T-helper 2 cell treated with Interferon-gamma antibody and Interleukin-4, amounts not matched to agents 100 ng/mL and 5 ng/mL, for 36 hours (primary cell): Measurements from ENCODE around the gene TRABD2B. TPM values are rescaled to one million over a fixed set of nuclear protein-coding genes. Genes with fewer than 3 reads are reported as not detected.

Experiments used
- intact Hi-C: fragments of 100-400 bp; cut with micrococcal nuclease; formaldehyde crosslinking; loops from one replicate; pipeline ENCODE4 v1.15.1; 2023
- total RNA-seq: library from RNA; stranded (reverse); gene quantifications from 2 replicates; pipeline ENCODE4 v1.2.3, GENCODE V29; 2022

The TRABD2B gene
- total RNA-seq, 1 donor from 2014 or later = not detected

DNA sequence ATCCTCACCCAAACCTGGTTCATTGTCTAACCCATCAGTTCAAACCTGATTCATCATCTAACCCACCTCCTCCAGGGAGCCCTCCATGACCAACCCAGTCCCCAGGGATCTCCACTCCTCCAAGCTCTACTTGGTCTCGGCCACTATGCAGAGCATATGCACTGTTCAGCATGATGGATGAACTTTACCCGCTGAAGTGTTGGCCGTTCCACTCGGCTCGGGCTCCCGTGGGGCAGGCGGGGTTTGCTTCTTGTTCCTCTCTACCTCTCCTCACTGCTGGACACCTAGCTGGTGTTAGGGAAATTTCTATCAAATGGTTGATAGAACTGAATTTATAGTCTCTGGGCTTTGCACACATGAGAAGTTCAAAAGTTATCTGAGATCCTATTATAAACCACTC, 111.0 kb downstream of the TRABD2B start:
- intact Hi-C loops = no loop called here

DNA sequence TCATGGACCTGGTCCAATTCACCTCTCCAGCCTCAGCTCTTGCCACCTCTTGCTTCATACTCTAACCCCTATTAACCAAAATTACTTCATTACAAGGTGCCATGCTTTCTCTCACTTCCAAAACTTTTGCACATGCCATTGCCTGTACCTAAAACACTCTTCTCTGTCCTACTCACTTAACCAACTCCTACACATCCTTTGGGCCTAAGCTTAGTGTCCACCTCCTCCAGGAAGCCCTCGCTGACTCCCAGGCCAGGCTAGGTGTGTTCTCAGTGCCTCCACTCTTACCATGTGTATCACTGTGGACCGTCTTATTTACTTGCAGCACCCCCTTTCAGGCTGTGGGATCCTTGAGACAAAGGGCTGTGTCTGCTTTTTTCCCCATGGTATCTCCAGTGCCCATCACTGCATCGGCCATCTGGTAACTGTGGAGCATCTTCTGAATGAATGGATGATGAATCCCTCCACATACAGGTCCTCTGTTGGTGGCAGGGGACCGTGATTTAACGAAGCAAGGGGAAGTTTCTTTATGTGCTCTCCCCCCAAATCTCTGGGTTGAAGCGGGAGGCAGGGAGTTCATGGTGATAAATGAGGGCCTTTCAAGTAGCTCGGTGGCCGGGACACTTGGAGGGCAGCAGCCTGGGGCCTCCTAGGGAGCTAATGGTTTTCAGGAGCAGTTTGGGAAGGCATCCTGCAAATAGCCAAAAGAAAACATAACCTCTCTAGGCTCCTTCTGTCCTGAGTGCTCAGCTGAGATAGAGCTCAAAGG, 111.9 kb downstream of the TRABD2B start:
- intact Hi-C loops = no loop called here

DNA sequence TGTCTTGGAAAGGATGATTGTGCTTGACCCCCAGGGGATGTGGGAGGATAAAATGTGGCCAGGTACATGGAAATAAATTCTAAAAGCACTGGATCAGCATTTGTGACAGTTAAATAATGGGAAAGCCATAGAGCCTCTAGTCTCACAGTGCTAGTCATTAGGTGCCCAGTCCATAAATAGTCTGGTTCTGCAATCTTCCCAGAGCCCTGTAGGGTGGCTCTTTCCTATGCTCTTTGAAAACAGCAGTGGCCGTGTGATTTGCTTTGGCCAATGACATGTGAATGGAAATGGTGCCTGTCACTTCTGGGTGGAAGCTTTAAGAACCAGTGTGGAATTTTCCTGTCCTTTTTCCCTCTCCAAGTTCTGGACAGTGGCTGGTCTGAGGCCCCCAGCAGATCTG, 113.2 kb downstream of the TRABD2B start:
- intact Hi-C loops = no loop called here

DNA sequence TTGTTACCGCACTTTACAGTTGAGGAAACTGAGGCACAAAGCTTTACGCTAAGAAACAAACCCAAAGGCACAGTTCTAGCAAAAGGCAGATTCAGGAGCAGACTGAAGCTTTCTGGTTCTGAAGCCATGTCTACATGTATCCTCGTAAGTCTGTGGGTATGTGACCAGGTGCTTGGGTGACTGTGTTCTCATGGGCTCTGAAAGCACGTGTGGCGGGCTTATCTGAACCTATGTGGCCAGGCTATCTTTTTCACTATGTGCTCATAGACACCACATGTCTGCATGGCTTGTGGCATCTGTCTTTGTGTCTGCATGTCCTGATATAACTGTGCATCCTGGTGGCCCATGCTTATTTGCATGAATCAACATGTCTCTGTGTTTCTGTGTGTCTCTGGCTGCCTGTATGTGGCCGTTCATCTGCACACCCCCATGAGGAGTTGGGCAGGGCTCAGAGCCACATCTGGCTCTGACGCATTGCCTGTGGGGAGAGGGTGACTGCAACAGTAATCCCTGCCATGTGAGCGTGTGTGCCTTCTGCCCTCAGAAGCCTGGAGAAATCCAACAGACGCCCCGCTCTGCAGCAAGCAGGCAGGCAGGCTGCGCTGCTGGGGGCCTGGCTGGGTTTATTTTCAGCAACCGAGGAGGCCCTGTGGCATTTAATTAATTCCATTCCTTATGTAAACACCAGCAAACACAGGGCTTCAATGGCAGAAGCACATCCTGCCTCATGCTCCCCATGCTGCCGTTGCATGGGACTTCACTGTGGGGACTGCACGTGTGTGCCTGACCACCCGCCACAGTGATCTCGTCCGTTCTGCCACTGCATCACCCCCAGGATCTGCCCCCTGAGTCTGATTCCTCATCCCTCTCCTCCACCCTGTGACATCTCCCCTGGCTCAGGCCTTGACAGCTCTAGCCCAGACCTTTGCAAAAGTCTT, 115.4 kb downstream of the TRABD2B start:
- intact Hi-C loops = no loop called here

DNA sequence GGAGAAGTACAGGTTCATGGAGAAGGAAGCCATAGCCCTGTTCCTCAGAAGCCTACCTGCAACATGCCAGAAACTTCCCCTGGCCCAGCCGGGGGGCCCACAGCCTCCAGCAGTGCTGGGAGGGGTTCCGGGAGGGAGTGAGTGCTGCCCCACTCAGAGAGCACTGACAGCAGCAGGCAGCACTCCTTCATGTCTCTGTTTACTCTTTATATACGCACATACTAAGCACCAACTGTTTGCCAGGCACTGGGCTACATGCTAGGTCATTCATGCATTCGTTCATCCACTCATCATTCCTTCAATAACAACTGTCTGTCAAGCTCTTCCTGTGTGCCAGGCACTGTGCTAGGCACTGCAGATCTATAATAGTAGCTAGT, 120.6 kb downstream of the TRABD2B start:
- intact Hi-C loops = no loop called here

DNA sequence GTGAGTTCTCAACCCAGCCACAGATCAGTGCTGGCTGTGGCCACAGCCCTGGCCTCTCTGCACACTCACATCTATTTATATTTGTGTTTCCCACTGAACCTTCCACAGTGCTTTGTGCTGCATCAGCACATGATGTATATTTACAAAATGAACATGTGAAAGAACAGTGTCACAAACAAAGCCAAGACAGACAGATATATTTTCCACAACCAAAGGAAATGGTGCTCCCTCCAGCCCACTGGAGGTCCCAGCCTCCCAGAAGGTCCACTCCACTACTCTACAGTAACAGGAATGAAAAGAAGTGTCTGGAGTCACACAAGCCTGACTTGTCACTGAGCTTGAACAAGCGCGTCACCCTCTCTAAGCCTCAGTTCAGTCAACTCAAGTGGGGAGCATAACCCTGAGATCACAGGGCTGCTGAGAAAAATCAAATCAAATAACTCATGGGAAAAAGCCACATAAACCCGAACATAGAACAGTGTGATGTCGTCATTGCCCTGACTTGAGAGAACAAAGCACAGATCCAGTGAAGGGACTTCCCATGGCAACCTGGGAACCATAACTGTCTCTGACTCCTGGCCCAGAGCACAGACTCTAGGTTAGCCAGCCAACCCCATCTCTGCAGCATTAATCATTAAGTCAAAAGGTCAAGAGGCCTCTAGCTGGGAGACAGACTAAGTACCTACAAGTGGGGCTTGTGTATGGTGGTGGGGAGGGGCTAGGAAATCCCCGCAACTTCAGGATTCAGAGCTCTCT, 121.2 kb downstream of the TRABD2B start:
- intact Hi-C loops = no loop called here

DNA sequence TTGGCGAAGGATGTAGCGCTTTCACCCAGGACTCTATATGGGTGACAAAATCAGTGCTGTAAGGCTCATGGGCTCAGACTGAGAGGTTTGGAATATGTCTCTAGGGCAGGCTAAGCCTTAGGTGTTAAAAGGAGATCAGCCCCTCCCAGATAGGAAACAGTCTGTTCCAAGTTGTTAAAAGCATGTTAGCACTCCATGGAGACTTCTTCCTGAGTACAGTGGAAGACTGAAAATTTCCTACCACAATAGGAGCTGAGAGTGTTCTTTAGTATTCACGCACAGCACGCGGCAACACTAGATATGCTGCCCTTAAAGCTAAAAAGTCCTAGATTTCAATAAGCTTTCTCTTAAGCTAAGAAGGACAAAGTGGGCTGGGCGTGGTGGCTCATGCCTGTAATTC, 122.1 kb downstream of the TRABD2B start:
- intact Hi-C loops = no loop called here

GRCh38 chr1:47873337-47873736, 123.8 kb downstream of the TRABD2B start:
- intact Hi-C loops = no loop called here

DNA sequence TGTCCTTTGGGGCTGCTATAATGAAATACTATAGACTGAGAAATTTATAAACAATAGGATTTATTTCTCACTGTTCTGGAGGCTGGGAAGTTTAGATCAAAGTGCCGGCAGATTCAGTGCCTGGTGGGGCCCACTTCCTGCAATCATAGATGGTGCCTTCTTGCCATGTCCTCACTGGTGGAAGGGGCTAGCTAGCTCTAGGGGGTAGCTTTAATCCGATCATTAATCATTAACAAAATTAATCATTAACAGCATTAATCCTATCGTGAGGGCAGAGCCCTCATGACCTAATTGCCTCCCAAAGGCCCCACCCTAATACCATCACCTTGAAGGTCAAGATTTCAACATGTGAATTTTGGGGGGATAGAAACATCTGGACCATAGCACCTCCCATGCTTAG, 124.3 kb downstream of the TRABD2B start:
- intact Hi-C loops = no loop called here

- intact Hi-C loops = no loop called here
Measured at GRCh38 chr1:47871799-47872353, 125.3 kb downstream of the TRABD2B start.

DNA sequence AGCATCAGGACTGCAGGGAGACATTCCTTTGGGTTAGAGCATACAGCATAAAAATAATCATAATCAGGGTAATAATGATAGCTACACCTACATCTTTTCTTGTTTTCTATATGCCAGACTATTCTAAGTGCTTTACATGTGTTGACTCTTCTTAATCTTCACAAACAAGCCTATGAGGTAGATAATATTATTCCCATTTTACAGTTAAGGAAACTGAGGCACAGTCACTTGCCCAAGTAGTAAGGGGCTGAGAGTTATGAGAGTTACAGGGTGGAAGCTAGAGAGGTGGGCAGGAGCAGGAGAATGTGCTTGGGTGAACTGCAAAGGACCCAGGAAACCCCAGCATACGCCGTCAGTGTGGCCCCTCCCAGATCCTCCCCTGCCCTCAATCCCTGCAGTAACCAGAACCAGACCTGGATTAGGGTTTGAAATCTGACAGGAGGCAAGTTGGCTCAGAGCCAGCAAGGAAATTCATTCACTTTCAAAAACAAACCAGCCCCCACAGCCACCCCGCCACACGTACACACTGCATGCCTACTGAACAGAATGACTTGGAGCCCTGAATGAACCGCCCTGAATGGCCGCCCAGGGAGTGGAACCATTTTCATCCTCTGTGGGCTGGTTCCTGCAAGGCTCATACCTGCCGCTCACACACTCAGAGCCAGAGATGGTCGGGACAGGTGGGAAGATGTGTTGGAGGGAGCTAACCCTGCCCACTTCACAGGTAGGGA, 126.1 kb downstream of the TRABD2B start:
- intact Hi-C loops = no loop called here

- intact Hi-C loops = no loop called here
Measured at GRCh38 chr1:47870480-47870879, 126.7 kb downstream of the TRABD2B start.

GRCh38 chr1:47868348-47868676, 128.9 kb downstream of the TRABD2B start:
- intact Hi-C loops = no loop called here

DNA sequence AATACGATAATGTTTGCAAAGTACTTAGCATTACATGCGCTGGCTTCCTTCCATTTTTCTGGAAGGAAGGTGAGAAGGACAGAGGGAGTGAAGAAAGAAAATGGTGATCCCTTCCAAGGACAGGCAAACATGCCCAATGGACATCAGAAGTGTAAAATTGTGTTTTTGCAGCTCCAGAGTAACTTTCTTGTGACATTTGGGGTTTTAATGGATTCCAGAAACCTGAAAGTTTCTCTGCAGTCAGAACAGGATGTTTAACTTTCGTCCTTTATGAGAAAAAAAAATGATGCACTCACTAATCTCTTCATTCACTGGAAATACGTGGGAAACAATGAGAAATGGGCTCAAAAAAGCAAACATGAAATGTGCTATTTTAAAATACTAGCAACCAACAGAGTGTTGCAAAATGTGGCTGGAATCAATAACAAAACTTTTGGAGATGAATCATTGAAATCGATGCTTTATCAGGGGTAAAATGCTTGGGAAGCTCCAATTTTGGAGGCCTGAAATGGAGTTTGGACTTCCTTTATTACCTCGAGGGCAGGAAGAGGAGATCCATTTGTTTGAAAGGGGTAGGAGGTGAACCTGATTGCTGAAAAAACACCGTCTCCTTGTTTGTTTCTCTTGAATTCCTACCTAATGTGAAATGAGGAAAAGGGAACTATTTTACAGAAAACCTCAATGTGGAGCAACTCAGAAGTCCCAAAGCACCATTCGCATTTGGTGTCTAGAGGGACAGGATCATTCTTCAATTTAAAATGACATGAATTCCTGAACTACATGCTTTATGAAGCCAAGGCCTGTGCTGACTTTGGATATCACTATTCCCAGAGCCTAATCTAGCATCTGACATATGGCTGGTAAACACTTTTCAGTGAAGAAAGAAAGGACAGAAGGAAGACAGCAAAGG, 129.5 kb downstream of the TRABD2B start:
- intact Hi-C loops = no loop called here

- intact Hi-C loops = no loop called here
Measured at GRCh38 chr1:47866601-47867437, 130.4 kb downstream of the TRABD2B start.

DNA sequence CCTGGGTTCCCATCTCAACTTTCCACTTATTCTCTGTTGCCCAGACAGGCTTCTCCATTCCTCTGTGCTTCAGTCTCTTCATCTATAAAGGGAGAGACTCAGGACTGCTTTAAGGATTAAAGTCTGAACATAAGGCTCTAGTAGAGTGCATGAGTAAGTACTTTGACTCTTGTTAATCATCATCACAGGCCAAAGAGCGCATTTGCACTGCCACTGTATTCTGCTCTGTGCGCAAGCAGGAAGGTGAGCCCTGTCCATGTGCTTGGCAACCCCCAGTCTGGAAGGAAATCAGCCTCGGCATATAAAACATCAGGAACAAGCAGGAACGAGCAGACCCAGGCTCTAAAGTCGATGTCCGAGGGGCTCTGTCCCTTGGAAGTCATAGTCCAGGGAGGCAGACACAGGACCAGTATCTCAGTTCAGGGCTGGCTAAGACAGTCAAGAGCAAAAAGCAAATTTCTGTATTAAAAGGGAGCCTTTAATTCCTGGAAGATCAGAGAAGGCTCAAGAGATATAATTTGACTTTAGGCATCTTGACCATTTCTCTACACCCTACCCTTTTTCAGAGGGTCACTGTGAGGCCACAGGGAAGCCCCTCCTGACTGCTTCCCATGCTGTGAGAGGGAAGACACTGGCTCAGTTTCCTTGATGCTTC, 131.2 kb downstream of the TRABD2B start:
- intact Hi-C loops = no loop called here

- intact Hi-C loops = no loop called here
Measured at GRCh38 chr1:47859092-47859743, 138.0 kb downstream of the TRABD2B start.

GRCh38 chr1:47856996-47857395, 140.2 kb downstream of the TRABD2B start:
- intact Hi-C loops = no loop called here
